Naive thymus-derived CD4-positive, alpha-beta T cell (primary cell): ENCODE data around the gene SACS. TPM values are rescaled to one million over a fixed set of nuclear protein-coding genes. Genes with fewer than 3 reads are reported as not detected.

Experiments used
- ATAC-seq: fragments of 150-1000 bp; cut with Tn5 transposase; 2 replicates; pipeline ENCODE4 v1.10.0; 2021; ENCODE audit warnings: mild to moderate bottlenecking, moderate library complexity
- CTCF ChIA-PET: fragments of 350-600 bp; sonication (Branson Sonifier 250); formaldehyde crosslinking; loops from one replicate; lab custom pipeline; 2021; ENCODE audit warnings: antibody characterized with exemption; lab: Charles Lee
- POLR2A ChIA-PET: fragments of 350-600 bp; sonication (Branson Sonifier 250); formaldehyde crosslinking; loops from one replicate; lab custom pipeline; 2021; ENCODE audit warnings: antibody characterized with exemption, inconsistent platforms; lab: Charles Lee
- DNase-seq, 9 donors: peaks; one replicate each; pipeline versions ENCODE4 v3.0.0 to v3.0.0-alpha.2; 2020 to 2022; ENCODE audit warnings: mixed read lengths in 1 of 9
- H3K27ac ChIP-seq: one replicate; pipeline ENCODE4 v1.7.0; 2013; ENCODE audit warnings: mild to moderate bottlenecking, low read depth, low read length, moderate library complexity
- H3K27me3 ChIP-seq, 2 donors: one replicate each; pipeline ENCODE4 v1.7.0; 2013; ENCODE audit warnings: low read length in 2 of 2, mild to moderate bottlenecking in 2 of 2, moderate library complexity in 2 of 2; ENCODE audit not compliant: control insufficient read depth in 2 of 2, insufficient read depth in 2 of 2
- H3K36me3 ChIP-seq, 3 experiments: 1 replicate in 2 of 3; 2 replicates in 1 of 3; pipeline ENCODE4 v1.7.0; 2013; ENCODE audit warnings: low read length in 3 of 3, mild to moderate bottlenecking in 3 of 3, moderate library complexity in 1 of 3; ENCODE audit not compliant: insufficient read depth in 3 of 3, control insufficient read depth in 2 of 3
- H3K4me1 ChIP-seq, 2 donors: one replicate each; pipeline ENCODE4 v1.7.0; 2013; ENCODE audit warnings: low read length in 2 of 2, mild to moderate bottlenecking in 2 of 2, moderate library complexity in 1 of 2; ENCODE audit not compliant: control insufficient read depth in 2 of 2, insufficient read depth in 2 of 2
- H3K4me3 ChIP-seq: 2 replicates; pipeline ENCODE4 v1.7.0; 2013; ENCODE audit warnings: mild to moderate bottlenecking, low read length
- H3K9me3 ChIP-seq, 3 experiments: 1 replicate in 2 of 3; 2 replicates in 1 of 3; pipeline ENCODE4 v1.7.0; 2013; ENCODE audit warnings: low read length in 3 of 3; ENCODE audit not compliant: control insufficient read depth in 2 of 3
- H3K27ac Mint-ChIP-seq, 9 donors: one replicate each; pipeline ENCODE4 v1.8.0; 2020 to 2022; ENCODE audit warnings: mixed read lengths in 9 of 9, mild to moderate bottlenecking in 8 of 9, moderate library complexity in 5 of 9, inconsistent platforms in 2 of 9
- H3K27me3 Mint-ChIP-seq, 5 donors: one replicate each; pipeline ENCODE4 v1.8.0; 2021 to 2022; ENCODE audit warnings: mixed read lengths in 5 of 5, mild to moderate bottlenecking in 1 of 5
- H3K36me3 Mint-ChIP-seq, 5 donors: one replicate each; pipeline ENCODE4 v1.8.0; 2020 to 2022; ENCODE audit warnings: mixed read lengths in 5 of 5, mild to moderate bottlenecking in 3 of 5, inconsistent platforms in 1 of 5
- H3K4me1 Mint-ChIP-seq, 7 donors: one replicate each; pipeline ENCODE4 v1.8.0; 2020 to 2022; ENCODE audit warnings: mixed read lengths in 7 of 7, mild to moderate bottlenecking in 3 of 7, inconsistent platforms in 1 of 7
- H3K4me3 Mint-ChIP-seq, 10 donors: one replicate each; pipeline ENCODE4 v1.8.0; 2020 to 2022; ENCODE audit warnings: mild to moderate bottlenecking in 10 of 10, mixed read lengths in 10 of 10, moderate library complexity in 6 of 10, inconsistent platforms in 2 of 10
- H3K9me3 Mint-ChIP-seq, 11 donors: one replicate each; pipeline ENCODE4 v1.8.0; 2020 to 2022; ENCODE audit warnings: mixed read lengths in 11 of 11, mild to moderate bottlenecking in 4 of 11, inconsistent platforms in 1 of 11, moderate library complexity in 1 of 11
- intact Hi-C, 2 donors: fragments of 100-400 bp; cut with micrococcal nuclease; formaldehyde crosslinking; loops; one replicate each; pipeline ENCODE4 v1.15.1; 2023
- polyA plus RNA-seq, 2 donors: library from polyadenylated mRNA; unstranded; fragments of 300-500 nt; fragmentation: Illumina TruSeq; gene quantifications; one replicate each; pipeline ENCODE4 v1.2.3, GENCODE V29; 2021
- total RNA-seq, 6 experiments: library from RNA in 5 of 6; stranded (reverse) in 5 of 6; gene quantifications; 1 replicate in 5 of 6; 2 replicates in 1 of 6; pipeline ENCODE4 v1.2.3 and lab custom pipeline; 2021 to 2026

Gene SACS
- total and polyA plus RNA-seq, 7 experiments from 2014 or later = 3.7 to 31.7 (median 13.3) TPM

- H3K36me3 ChIP-seq = no peaks in the 10 kb centered on the region
- H3K27ac ChIP-seq = no peak overlapping the region
- DNase-seq (no peak), ATAC-seq (no peak)
- intact Hi-C loops = loop anchor here in 1 of 2 donors (10.0 kb wide), 2 partner anchors 251 to 761 kb away; no protein-coding TSS in a partner anchor
- H3K9me3 ChIP-seq = no peaks in the 10 kb centered on the region
- Mint-ChIP-seq H3K4me1 (peaks cover 0 to 8% (median 5%) of the 10 kb centered on the region in 7 donors), H3K9me3 (no peaks in the 10 kb centered on the region), H3K27ac (no peak overlapping the region), H3K36me3 (peaks cover 0 to 1% (median 0%) of the 10 kb centered on the region in 5 donors), H3K4me3 (no peak overlapping the region), H3K27me3 (peaks cover 0 to 31% (median 4%) of the 10 kb centered on the region in 5 donors)
- peaks cover 0 to 4% of the 10 kb centered on the region in 2 donors for H3K4me1 ChIP-seq
- ChIA-PET CTCF (no interaction called here), POLR2A (no interaction called here)
- H3K27me3 ChIP-seq = no peaks in the 10 kb centered on the region
- no peak overlapping the region for H3K4me3 ChIP-seq
These were observed 30.2 kb upstream of the SACS start for GRCh38 chr13:23463661-23464060.

- H3K27me3 Mint-ChIP-seq = peaks cover 0 to 26% (median 4%) of the 10 kb centered on the region in 5 donors
- ATAC-seq (no peak), DNase-seq (no peak)
- Histone ChIP-seq H3K27ac (no peak overlapping the region), H3K27me3 (no peaks in the 10 kb centered on the region), H3K4me3 (no peak overlapping the region), H3K9me3 (no peaks in the 10 kb centered on the region), H3K4me1 (peaks cover 0 to 4% of the 10 kb centered on the region in 2 donors), H3K36me3 (no peaks in the 10 kb centered on the region)
- ChIA-PET CTCF (no interaction called here), POLR2A (no interaction called here)
- H3K9me3 Mint-ChIP-seq = no peaks in the 10 kb centered on the region
- no peak overlapping the region for H3K4me3 Mint-ChIP-seq
- peaks cover 0 to 8% (median 5%) of the 10 kb centered on the region in 7 donors for H3K4me1 Mint-ChIP-seq
- peaks cover 0 to 1% (median 0%) of the 10 kb centered on the region in 5 donors for H3K36me3 Mint-ChIP-seq
- intact Hi-C loops = loop anchor here in 1 of 2 donors (10.0 kb wide), 2 partner anchors 252 to 762 kb away; no protein-coding TSS in a partner anchor
- no peak overlapping the region for H3K27ac Mint-ChIP-seq
These were observed 29.5 kb upstream of the SACS start for GRCh38 chr13:23462815-23463559.

DNA sequence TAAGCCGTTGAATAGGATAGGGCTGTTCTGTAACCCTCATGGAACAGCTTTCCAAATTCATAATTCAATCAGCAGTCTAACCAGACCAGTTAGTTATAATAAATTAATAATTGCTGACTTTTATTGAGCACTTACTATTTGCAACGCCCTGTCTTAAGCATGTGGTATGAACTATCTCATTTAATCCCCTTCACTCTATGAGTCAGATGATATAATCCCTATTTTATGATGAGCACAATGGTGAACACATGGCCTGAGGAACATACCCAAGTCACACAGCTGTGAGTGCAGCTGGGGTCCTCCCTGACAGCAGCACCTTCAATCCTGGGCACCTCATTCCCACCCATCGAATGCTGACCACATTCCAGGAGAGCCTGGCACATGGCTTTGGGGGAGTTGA is 28.0 kb upstream of the SACS start:
- POLR2A ChIA-PET = no interaction called here
- H3K36me3 Mint-ChIP-seq = peaks cover 0 to 1% (median 0%) of the 10 kb centered on the region in 5 donors
- intact Hi-C loops = loop anchor here in 1 of 2 donors (10.0 kb wide), 2 partner anchors 253 to 763 kb away; no protein-coding TSS in a partner anchor
- Histone ChIP-seq H3K4me1 (peaks cover 0 to 4% of the 10 kb centered on the region in 2 donors), H3K4me3 (no peak overlapping the region), H3K9me3 (no peaks in the 10 kb centered on the region), H3K36me3 (no peaks in the 10 kb centered on the region), H3K27me3 (no peaks in the 10 kb centered on the region), H3K27ac (no peak overlapping the region)
- no peaks in the 10 kb centered on the region for H3K9me3 Mint-ChIP-seq
- CTCF ChIA-PET = interaction anchor here (0.7 kb wide), 1 partner anchor 437 kb away, joined by 3 read pairs; no protein-coding TSS in a partner anchor
- ATAC-seq (no peak), DNase-seq (no peak)
- H3K27me3 Mint-ChIP-seq = peaks cover 0 to 26% (median 4%) of the 10 kb centered on the region in 5 donors
- H3K4me3 Mint-ChIP-seq = no peak overlapping the region
- H3K27ac Mint-ChIP-seq = no peak overlapping the region
- peaks cover 0 to 5% (median 4%) of the 10 kb centered on the region in 7 donors for H3K4me1 Mint-ChIP-seq

GRCh38 chr13:23460921-23461320 is 27.4 kb upstream of the SACS start:
- H3K4me1 Mint-ChIP-seq = peaks cover 0 to 5% (median 1%) of the 10 kb centered on the region in 7 donors
- Histone ChIP-seq H3K4me1 (peaks cover 0 to 3% of the 10 kb centered on the region in 2 donors), H3K27me3 (no peaks in the 10 kb centered on the region), H3K4me3 (no peak overlapping the region), H3K36me3 (no peaks in the 10 kb centered on the region), H3K27ac (no peak overlapping the region), H3K9me3 (no peaks in the 10 kb centered on the region)
- H3K9me3 Mint-ChIP-seq = no peaks in the 10 kb centered on the region
- H3K4me3 Mint-ChIP-seq = no peak overlapping the region
- H3K36me3 Mint-ChIP-seq = peaks cover 0 to 1% (median 0%) of the 10 kb centered on the region in 5 donors
- intact Hi-C loops = loop anchor here in 1 of 2 donors (10.0 kb wide), 2 partner anchors 254 to 764 kb away; no protein-coding TSS in a partner anchor
- ChIA-PET POLR2A (no interaction called here), CTCF (no interaction called here)
- peaks cover 0 to 23% (median 4%) of the 10 kb centered on the region in 5 donors for H3K27me3 Mint-ChIP-seq
- H3K27ac Mint-ChIP-seq = no peak overlapping the region
- ATAC-seq = no peak
- no peak for DNase-seq

DNA sequence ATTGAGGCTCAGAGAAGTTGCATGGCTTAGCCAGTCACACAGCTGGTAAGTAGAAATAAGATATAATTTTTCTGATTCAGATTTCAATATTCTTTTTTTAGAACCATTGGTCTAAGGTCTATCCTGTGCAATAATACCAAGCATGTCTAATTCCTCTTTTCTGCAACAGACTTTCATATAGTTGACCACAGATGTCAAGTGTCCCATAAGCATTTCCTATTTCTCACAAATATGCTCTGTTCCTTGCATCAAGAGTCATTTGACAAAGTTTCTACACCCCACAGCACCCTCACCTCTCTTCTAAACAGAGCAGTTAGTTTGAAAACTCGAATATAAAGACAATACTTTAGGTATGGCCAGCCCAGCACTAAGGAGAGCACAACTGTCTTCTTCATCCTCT is 26.8 kb upstream of the SACS start:
- no peak overlapping the region for H3K27ac Mint-ChIP-seq
- no peaks in the 10 kb centered on the region for H3K4me1 ChIP-seq
- peaks cover 0 to 5% (median 0%) of the 10 kb centered on the region in 7 donors for H3K4me1 Mint-ChIP-seq
- DNase-seq (no peak), ATAC-seq (peak; percentile 76)
- H3K27me3 ChIP-seq = no peaks in the 10 kb centered on the region
- no peaks in the 10 kb centered on the region for H3K36me3 ChIP-seq
- peaks cover 0 to 18% (median 4%) of the 10 kb centered on the region in 5 donors for H3K27me3 Mint-ChIP-seq
- peaks cover 0 to 1% (median 0%) of the 10 kb centered on the region in 5 donors for H3K36me3 Mint-ChIP-seq
- H3K4me3 Mint-ChIP-seq = no peak overlapping the region
- no peaks in the 10 kb centered on the region for H3K9me3 ChIP-seq
- no peak overlapping the region for H3K4me3 ChIP-seq
- H3K27ac ChIP-seq = no peak overlapping the region
- CTCF ChIA-PET = no interaction called here
- H3K9me3 Mint-ChIP-seq = no peaks in the 10 kb centered on the region
- POLR2A ChIA-PET = no interaction called here
- intact Hi-C loops = loop anchor here in 1 of 2 donors (10.0 kb wide), 2 partner anchors 254 to 764 kb away; no protein-coding TSS in a partner anchor

GRCh38 chr13:23458989-23459388 is 25.5 kb upstream of the SACS start:
- ATAC-seq (no peak), DNase-seq (no peak)
- Mint-ChIP-seq H3K4me3 (no peak overlapping the region), H3K9me3 (no peaks in the 10 kb centered on the region), H3K27ac (no peak overlapping the region), H3K4me1 (peaks cover 0 to 5% (median 0%) of the 10 kb centered on the region in 7 donors), H3K36me3 (no peaks in the 10 kb centered on the region), H3K27me3 (peaks cover 4 to 13% (median 10%) of the 10 kb centered on the region in 5 donors)
- Histone ChIP-seq H3K27ac (no peak overlapping the region), H3K27me3 (no peaks in the 10 kb centered on the region), H3K4me3 (no peak overlapping the region), H3K9me3 (no peaks in the 10 kb centered on the region), H3K4me1 (no peaks in the 10 kb centered on the region), H3K36me3 (no peaks in the 10 kb centered on the region)
- POLR2A ChIA-PET = no interaction called here
- intact Hi-C loops = no loop called here
- CTCF ChIA-PET = interaction anchor here (0.7 kb wide), 1 partner anchor 55 kb away, joined by 4 read pairs; no protein-coding TSS in a partner anchor
